K562 (cell line): ENCODE measurements around the gene DDAH2. TPM values are rescaled to one million over a fixed set of nuclear protein-coding genes. Genes with fewer than 3 reads are reported as not detected.

Experiments used
- FOXA3 ChIP-seq, 2 experiments: fragments of 450-650 bp in 1 of 2; sonication (generic) in 1 of 2; formaldehyde crosslinking; IDR thresholded peaks in 1 of 2; conservative IDR thresholded peaks in 1 of 2; 2 replicates each; pipeline versions ENCODE4 v1.4.0 to v1.8.0; 2020 to 2022; ENCODE audit warnings: mild to moderate bottlenecking in 2 of 2, missing genetic modification reagents in 1 of 2
- HDGF ChIP-seq: fragments of 450-650 bp; IDR thresholded peaks from 2 replicates; pipeline ENCODE4 v1.6.1; 2016
- IRF2 ChIP-seq: sonication (generic); formaldehyde crosslinking; IDR thresholded peaks from 2 replicates; pipeline ENCODE4 v1.8.1; 2022; ENCODE audit warnings: mild to moderate bottlenecking, missing genetic modification reagents
- KAT7 ChIP-seq: sonication (generic); formaldehyde crosslinking; IDR thresholded peaks from 2 replicates; pipeline ENCODE4 v1.8.0; 2022; ENCODE audit warnings: missing genetic modification reagents, mild to moderate bottlenecking, borderline replicate concordance
- MIER1 ChIP-seq: fragments of 450-650 bp; IDR thresholded peaks from 2 replicates; pipeline ENCODE4 v1.6.1; 2016; ENCODE audit warnings: antibody characterized with exemption, mild to moderate bottlenecking, low read depth
- NFIC ChIP-seq: fragments of 450-650 bp; IDR thresholded peaks from 2 replicates; pipeline ENCODE4 v1.6.1; 2017; ENCODE audit warnings: mild to moderate bottlenecking, inconsistent platforms
- OTX1 ChIP-seq: fragments of 450-650 bp; formaldehyde crosslinking; IDR thresholded peaks from 2 replicates; pipeline ENCODE4 v1.4.0; 2022; ENCODE audit warnings: mild to moderate bottlenecking
- POU5F1 ChIP-seq: fragments of 150-350 bp; IDR thresholded peaks from 2 replicates; pipeline ENCODE4 v1.6.1; 2014; ENCODE audit warnings: borderline replicate concordance, low read length, low read depth, mild to moderate bottlenecking; ENCODE audit not compliant: partially characterized antibody
- RFX5 ChIP-seq: IDR thresholded peaks from 2 replicates; pipeline ENCODE4 v1.6.1; 2011; ENCODE audit warnings: low read depth, mild to moderate bottlenecking, improper control_type of control experiment, low read length
- RNF2 ChIP-seq: sonication (generic); IDR thresholded peaks from 2 replicates; pipeline ENCODE4 v1.6.1; 2016
- SMAD3 ChIP-seq: fragments of 450-650 bp; formaldehyde crosslinking; conservative IDR thresholded peaks from 2 replicates; pipeline ENCODE4 v1.4.0; 2020; ENCODE audit warnings: mild to moderate bottlenecking
- SMARCA4 ChIP-seq: fragments of 450-650 bp; IDR thresholded peaks from 2 replicates; pipeline ENCODE4 v1.6.1; 2016
- TBL1XR1 ChIP-seq, 2 experiments: IDR thresholded peaks; 2 replicates each; pipeline ENCODE4 v1.6.1; 2012; ENCODE audit warnings: improper control_type of control experiment in 2 of 2, low read length in 2 of 2, mild to moderate bottlenecking in 1 of 2
- TEAD4 ChIP-seq, 2 experiments: sonication (generic) in 1 of 2; formaldehyde crosslinking in 1 of 2; IDR thresholded peaks; 2 replicates each; pipeline versions ENCODE4 v1.6.1 to v1.8.0; 2012 to 2022; ENCODE audit warnings: borderline replicate concordance in 1 of 2, inconsistent platforms in 1 of 2, low read length in 1 of 2, mild to moderate bottlenecking in 1 of 2, missing genetic modification reagents in 1 of 2
- ZNF780A ChIP-seq: fragments of 250-450 bp; sonication (Bioruptor Pico); IDR thresholded peaks from 2 replicates; pipeline ENCODE4 v1.5.0; 2021; ENCODE audit warnings: mild to moderate bottlenecking
- polyA plus RNA-seq, 8 experiments: library from polyadenylated mRNA; depleted of rRNA in 4 of 8; stranded (reverse) in 5 of 8; unstranded in 3 of 8; fragments of >200 nt; fragmentation: Nextera tagmentation in 2 of 8; fragmentation: Illumina TruSeq in 1 of 8; extraction: Ambion mirVana in 2 of 8; extraction: Trizol in 1 of 8; gene quantifications; 2 replicates each; pipeline versions ENCODE4 v1.2.1 to v1.2.3, GENCODE V29; 2011 to 2014; ENCODE audit warnings: inconsistent platforms in 1 of 8, missing spikeins in 1 of 8
- total RNA-seq, 7 experiments: library from RNA; depleted of rRNA in 6 of 7; stranded (reverse); fragments of >200 nt in 6 of 7; fragmentation: Illumina TruSeq in 2 of 7; extraction: Trizol in 2 of 7; gene quantifications; 2 replicates each; pipeline versions ENCODE4 v1.2.1 to v1.2.3, GENCODE V29; 2011 to 2021; ENCODE audit warnings: low replicate concordance in 1 of 7
- TF ChIP-seq, protein P1 (sequence below): fragments of 250-450 bp; sonication (Bioruptor Pico); IDR thresholded peaks from 2 replicates; pipeline ENCODE4 v1.5.0; 2020; ENCODE audit warnings: mild to moderate bottlenecking, borderline replicate concordance
- TF ChIP-seq, protein P2 (sequence below): fragments of 450-650 bp; formaldehyde crosslinking; IDR thresholded peaks from 2 replicates; pipeline ENCODE4 v1.4.0; 2022; ENCODE audit warnings: missing genetic modification characterization
- TF ChIP-seq, protein P3 (sequence below): sonication (generic); formaldehyde crosslinking; IDR thresholded peaks from 2 replicates; pipeline ENCODE4 v1.8.0; 2022; ENCODE audit warnings: missing genetic modification reagents, mild to moderate bottlenecking, moderate library complexity, borderline replicate concordance

The DDAH2 gene
- total and polyA plus RNA-seq, 9 of the 15 experiments (the other 6 are each of a cell fraction or from before 2014, with no cell fraction given) = 1.8 to 45.4 (median 21.4) TPM

DNA sequence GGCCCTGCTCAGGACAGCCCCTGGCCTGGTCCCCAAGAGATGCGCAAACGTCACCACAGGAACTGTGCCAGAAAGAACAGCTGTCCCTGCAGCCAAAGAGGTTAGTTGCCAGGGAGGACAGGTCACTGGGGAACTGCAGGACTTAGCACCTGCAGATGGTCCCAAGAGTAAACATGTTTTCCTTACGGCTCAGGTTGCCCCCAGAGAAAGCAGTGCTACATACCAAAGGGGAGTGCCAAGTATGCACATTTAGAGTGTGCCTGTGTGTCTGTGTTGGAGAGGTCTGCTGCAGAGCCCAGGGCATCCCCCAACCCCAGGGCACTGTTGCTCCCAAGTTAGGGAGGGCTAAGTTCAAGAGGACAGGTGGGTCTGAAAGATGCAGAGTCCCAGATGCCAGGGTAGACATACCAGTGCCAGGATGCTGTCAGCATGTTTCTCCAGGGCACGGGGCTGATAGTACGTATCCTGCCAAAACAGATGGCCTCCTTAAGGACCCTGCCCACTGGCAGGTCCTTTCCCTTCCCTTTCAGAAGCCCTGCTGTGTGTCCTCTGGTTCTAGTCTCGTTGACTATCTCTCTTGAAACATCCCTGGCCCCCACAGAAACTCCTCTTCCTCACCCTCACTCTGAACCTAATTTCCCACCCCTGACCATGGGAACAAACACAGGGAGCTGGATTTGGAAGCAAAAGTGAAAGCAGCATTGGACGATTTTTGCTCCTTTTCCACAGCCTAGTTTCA is 27.3 kb downstream of the DDAH2 start (continued):
- TF ChIP-seq, protein P1, sequence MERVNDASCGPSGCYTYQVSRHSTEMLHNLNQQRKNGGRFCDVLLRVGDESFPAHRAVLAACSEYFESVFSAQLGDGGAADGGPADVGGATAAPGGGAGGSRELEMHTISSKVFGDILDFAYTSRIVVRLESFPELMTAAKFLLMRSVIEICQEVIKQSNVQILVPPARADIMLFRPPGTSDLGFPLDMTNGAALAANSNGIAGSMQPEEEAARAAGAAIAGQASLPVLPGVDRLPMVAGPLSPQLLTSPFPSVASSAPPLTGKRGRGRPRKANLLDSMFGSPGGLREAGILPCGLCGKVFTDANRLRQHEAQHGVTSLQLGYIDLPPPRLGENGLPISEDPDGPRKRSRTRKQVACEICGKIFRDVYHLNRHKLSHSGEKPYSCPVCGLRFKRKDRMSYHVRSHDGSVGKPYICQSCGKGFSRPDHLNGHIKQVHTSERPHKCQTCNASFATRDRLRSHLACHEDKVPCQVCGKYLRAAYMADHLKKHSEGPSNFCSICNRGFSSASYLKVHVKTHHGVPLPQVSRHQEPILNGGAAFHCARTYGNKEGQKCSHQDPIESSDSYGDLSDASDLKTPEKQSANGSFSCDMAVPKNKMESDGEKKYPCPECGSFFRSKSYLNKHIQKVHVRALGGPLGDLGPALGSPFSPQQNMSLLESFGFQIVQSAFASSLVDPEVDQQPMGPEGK = no peak
- TF ChIP-seq SMARCA4 (no peak), HDGF (0 out of 2 replicates have a peak, but pooled peaks have one; percentile 76), ZNF780A (no peak), MIER1 (0 out of 2 replicates have a peak, but pooled peaks have one; percentile 52), FOXA3 (CRISPR knock-in tag; conservative IDR thresholded peaks at IDR 0.05 in 1 of 2, IDR thresholded peaks at IDR 0.05 in 1 of 2) (peak in 1 of 2 experiments; percentile 75; a peak in 1 of 4 replicates), KAT7 (CRISPR knock-in tag) (0 out of 2 replicates have a peak, but pooled peaks have one; percentile 67), TBL1XR1 (IDR thresholded peaks at IDR 0.05; ENCODE audit: low read length in 2 of 2) (no peak), POU5F1 (no peak), IRF2 (CRISPR knock-in tag) (0 out of 2 replicates have a peak, but pooled peaks have one; percentile 29), OTX1 (CRISPR knock-in tag) (0 out of 2 replicates have a peak, but pooled peaks have one; percentile 53), SMAD3 (CRISPR knock-in tag) (no peak), TEAD4 (IDR thresholded peaks at IDR 0.05; ENCODE audit: low read length) (no peak), TEAD4 (CRISPR knock-in tag; IDR thresholded peaks at IDR 0.05; ENCODE audit: borderline replicate concordance) (0 out of 2 replicates have a peak, but pooled peaks have one; percentile 58), RNF2 (no peak), RFX5 (no peak), NFIC (peak; percentile 69)
- TF ChIP-seq, protein P2, sequence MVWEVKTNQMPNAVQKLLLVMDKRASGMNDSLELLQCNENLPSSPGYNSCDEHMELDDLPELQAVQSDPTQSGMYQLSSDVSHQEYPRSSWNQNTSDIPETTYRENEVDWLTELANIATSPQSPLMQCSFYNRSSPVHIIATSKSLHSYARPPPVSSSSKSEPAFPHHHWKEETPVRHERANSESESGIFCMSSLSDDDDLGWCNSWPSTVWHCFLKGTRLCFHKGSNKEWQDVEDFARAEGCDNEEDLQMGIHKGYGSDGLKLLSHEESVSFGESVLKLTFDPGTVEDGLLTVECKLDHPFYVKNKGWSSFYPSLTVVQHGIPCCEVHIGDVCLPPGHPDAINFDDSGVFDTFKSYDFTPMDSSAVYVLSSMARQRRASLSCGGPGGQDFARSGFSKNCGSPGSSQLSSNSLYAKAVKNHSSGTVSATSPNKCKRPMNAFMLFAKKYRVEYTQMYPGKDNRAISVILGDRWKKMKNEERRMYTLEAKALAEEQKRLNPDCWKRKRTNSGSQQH (CRISPR knock-in tag) = peak; percentile 10; the same call in 1 of the 2 replicates
- TF ChIP-seq, protein P3, sequence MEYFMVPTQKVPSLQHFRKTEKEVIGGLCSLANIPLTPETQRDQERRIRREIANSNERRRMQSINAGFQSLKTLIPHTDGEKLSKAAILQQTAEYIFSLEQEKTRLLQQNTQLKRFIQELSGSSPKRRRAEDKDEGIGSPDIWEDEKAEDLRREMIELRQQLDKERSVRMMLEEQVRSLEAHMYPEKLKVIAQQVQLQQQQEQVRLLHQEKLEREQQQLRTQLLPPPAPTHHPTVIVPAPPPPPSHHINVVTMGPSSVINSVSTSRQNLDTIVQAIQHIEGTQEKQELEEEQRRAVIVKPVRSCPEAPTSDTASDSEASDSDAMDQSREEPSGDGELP (CRISPR knock-in tag) = peak; percentile 82; the same call in 1 of the 2 replicates
